GM19099 (cell line): ENCODE data around the gene UFC1.

Source experiments
- POLR2A ChIP-seq: IDR thresholded peaks from 3 replicates; pipeline ENCODE4 v1.6.1; 2011; ENCODE audit warnings: low read depth; ENCODE audit not compliant: insufficient read length; ENCODE audit errors: extremely low read depth

Gene UFC1

DNA sequence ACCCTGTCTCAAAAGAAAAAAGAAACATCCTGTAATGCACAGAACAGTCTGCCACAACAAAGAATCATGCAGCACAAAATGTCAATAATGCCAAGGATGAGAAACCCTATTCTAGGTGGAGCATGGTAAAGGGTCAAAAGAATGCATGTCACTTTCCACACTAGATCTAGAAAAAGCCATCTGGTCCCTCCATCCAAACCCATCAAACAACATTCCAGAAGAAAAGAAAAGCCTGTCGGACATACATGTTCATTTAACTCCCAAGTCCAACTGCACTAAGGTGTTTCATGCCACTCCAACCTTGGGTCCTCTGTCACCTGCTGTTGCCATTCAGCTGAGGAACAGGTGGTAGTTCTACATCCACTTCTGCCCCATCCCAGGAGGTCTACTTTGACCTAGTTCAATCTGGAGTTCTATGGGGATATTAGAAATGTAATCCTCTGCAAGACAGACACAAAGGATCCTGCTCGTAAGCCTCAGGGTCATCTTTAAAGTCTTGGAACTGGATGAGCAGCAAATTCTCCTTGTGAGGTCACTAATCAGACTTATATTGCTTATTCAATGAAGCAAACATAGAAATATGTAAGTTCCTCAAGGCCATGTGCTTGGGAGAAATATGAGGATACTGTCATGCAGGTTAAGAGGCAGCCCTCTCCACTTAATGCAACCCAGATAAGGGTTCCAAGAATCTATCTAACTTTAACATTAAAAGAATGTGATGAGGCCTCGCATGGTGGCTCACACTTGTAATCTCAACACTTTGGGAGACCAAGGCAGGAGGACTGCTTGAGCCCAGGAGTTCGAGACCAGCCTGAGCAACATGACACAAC, 25.0 kb upstream of the UFC1 start:
- TF ChIP-seq POLR2A: no peak

DNA sequence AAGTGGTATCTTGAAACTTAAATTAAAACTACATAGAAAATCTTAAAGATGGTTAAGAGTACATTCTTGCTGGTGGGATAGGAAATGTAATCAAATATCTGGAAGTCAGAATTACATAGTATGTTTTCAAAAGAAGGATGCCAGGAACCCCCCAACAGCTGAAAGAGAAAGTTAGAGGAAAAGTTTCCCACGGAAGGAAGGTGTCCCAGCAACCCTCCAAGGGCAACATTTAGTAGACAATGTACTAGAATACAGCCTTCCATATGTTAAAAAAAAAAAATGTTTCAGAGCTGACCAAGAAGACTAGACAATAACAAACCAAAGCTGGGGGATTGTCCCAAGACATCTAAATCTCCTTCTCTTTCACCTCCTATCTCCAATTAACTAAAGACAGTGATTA, 23.5 kb upstream of the UFC1 start:
- no peak for TF ChIP-seq POLR2A

- TF ChIP-seq POLR2A: no peak
These were observed 22.0 kb upstream of the UFC1 start for GRCh38 chr1:161131523-161132409.

DNA sequence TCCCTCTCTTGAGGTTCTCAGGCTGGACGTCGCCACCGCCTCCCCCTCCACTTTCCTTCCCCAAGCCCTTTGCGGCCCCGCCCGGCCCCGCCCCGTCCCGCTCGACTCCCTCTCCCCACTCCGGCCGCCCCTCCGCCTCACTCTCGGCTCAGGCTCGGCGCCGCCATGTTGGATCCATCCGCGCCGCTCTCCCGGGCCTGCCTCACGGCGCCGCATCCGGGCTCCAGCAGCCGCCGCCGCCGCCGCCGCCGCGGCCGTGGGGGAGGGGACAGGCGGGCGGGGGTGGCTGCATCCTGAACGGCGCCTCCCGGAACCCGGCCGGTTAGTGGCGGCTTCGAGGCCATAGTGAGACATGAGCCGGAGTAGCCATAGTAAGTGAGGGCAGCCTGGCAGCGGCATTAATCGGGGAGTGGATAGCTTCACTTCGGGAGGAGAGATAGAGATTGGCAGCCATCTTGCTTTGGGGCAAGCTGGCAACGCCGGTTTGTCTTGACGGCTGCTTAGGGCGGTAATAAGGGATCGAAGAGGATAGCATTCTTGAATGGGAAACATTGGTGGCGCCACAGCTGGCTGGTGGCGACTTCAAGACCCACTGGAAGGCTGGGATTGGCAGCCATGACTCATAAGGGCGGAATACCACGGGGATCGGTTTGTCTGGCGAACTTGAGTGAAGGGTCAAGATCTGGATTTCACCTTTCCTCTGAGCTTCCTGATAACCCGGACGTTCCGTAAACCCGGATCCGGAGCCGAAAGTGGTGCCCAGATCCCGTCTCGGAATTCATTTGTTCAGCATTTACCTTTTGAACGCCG, 21.2 kb upstream of the UFC1 start, which contains the start of gene DEDD:
DEDD (minus strand) TSS at position 258 of the 810 bp plus-strand sequence. CDS start 8,205 bp downstream, outside the sequence.
- peak; percentile 47 for TF ChIP-seq POLR2A

- no peak for TF ChIP-seq POLR2A
These were observed 20.5 kb upstream of the UFC1 start for GRCh38 chr1:161133220-161133740.

GRCh38 chr1:161137881-161138280, 15.9 kb upstream of the UFC1 start:
- no peak for TF ChIP-seq POLR2A

- no peak for TF ChIP-seq POLR2A
These were observed 15.3 kb upstream of the UFC1 start for GRCh38 chr1:161138431-161138830.

DNA sequence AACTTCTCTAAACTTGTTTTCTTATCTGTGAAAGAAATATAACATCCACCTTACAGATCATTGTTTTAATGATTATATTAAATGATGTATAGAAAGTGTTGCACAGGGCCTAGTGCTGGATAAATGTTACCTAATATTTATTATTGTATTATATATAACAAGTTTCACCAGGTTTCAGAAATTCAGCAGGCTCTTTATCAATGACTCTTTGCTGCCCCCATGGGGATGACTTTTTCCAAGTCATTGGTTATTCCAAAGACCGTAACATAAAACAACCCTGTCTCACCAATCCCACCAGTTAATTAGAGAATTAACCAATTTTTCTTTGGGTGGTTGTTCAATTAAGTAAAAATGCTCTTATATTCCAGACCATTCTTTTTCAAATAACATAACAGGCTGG, 14.0 kb upstream of the UFC1 start:
- no peak for TF ChIP-seq POLR2A

GRCh38 chr1:161140755-161141400, 12.9 kb upstream of the UFC1 start:
- no peak for TF ChIP-seq POLR2A

GRCh38 chr1:161145832-161146231, 7.9 kb upstream of the UFC1 start:
- TF ChIP-seq POLR2A: no peak

DNA sequence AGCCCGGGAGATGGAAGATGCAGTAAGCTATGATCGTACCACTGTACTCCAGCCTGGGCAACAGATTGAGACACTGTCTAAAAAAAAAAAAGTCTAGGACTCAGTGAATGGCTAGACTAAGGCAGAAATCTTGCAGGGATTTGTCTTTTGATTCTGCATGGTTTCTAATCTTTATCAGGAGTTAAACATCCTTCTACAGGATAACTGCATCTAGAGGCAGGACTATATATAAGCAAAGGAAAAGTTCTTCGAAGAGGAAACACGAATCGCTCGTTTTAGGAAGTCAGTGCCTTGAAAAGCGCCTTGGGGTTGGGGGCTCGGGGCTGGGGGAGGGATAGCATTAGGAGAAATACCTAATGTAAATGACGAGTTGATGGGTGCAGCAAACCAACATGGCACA, 602 bp upstream of the UFC1 start:
- TF ChIP-seq POLR2A: no peak

GRCh38 chr1:161157867-161158266, 4.1 kb downstream of the UFC1 start:
- TF ChIP-seq POLR2A: no peak

- TF ChIP-seq POLR2A: no peak
These were observed 4.7 kb downstream of the UFC1 start for GRCh38 chr1:161158316-161159010.
